DND-41 (cell line): ENCODE measurements around the gene FGF13.

ENCODE experiments used
- ATAC-seq: fragments of 200-7000 bp; cut with Tn5 transposase; 3 replicates; pipeline ENCODE4 v1.9.1; 2021; ENCODE audit warnings: low read depth; ENCODE audit not compliant: insufficient read depth
- DNase-seq: peaks from one replicate; pipeline ENCODE4 v3.0.0-alpha.2; 2020
- H2AFZ ChIP-seq: 2 replicates; pipeline ENCODE4 v1.6.0; 2012; ENCODE audit warnings: low read depth, low read length
- H3K27ac ChIP-seq: 2 replicates; pipeline ENCODE4 v1.5.1; 2012; ENCODE audit warnings: low read length, inconsistent platforms
- H3K27me3 ChIP-seq: fragments of 200-600 bp; sonication (generic); 2 replicates; pipeline ENCODE4 v1.6.0; 2012; ENCODE audit warnings: low read length, mild to moderate bottlenecking, inconsistent platforms; ENCODE audit not compliant: insufficient read depth, poor library complexity
- H3K36me3 ChIP-seq: 2 replicates; pipeline ENCODE4 v1.5.1; 2012; ENCODE audit warnings: low read length, inconsistent platforms; ENCODE audit not compliant: insufficient read depth
- H3K4me1 ChIP-seq: 2 replicates; pipeline ENCODE4 v1.5.1; 2012; ENCODE audit warnings: mild to moderate bottlenecking, low read length; ENCODE audit not compliant: insufficient read depth
- H3K4me2 ChIP-seq: 2 replicates; pipeline ENCODE4 v1.6.0; 2012; ENCODE audit warnings: mild to moderate bottlenecking, moderate library complexity, low read length, inconsistent platforms; ENCODE audit not compliant: insufficient read depth
- H3K4me3 ChIP-seq, 2 experiments: fragments of 200-600 bp in 1 of 2; shearing (Covaris generic) in 1 of 2; 2 replicates each; pipeline ENCODE4 v1.5.1; 2012 to 2016; ENCODE audit warnings: inconsistent platforms in 2 of 2, low read length in 2 of 2, mild to moderate bottlenecking in 2 of 2, low read depth in 1 of 2, moderate library complexity in 1 of 2
- H3K79me2 ChIP-seq: 2 replicates; pipeline ENCODE4 v1.6.0; 2012; ENCODE audit warnings: low read length, inconsistent platforms; ENCODE audit not compliant: insufficient read depth
- H3K9ac ChIP-seq: 2 replicates; pipeline ENCODE4 v1.6.0; 2012; ENCODE audit warnings: low read depth, mild to moderate bottlenecking, inconsistent platforms, low read length, moderate library complexity
- H3K9me3 ChIP-seq: 2 replicates; pipeline ENCODE4 v1.5.1; 2012; ENCODE audit warnings: low read length, moderate library complexity, mild to moderate bottlenecking, inconsistent platforms; ENCODE audit not compliant: insufficient read depth, severe bottlenecking
- H4K20me1 ChIP-seq: 2 replicates; pipeline ENCODE4 v1.6.0; 2012; ENCODE audit warnings: low read length; ENCODE audit not compliant: insufficient read depth
- EZH2 ChIP-seq: IDR thresholded peaks from 3 replicates; pipeline ENCODE4 v1.6.1; 2012; ENCODE audit warnings: borderline replicate concordance, low read depth, mild to moderate bottlenecking, moderate library complexity, low read length, inconsistent platforms; ENCODE audit not compliant: severe bottlenecking
- TF ChIP-seq, protein P1 (sequence below): IDR thresholded peaks from 2 replicates; pipeline ENCODE4 v1.5.1; 2012; ENCODE audit warnings: borderline replicate concordance, low read length, moderate library complexity, mild to moderate bottlenecking; ENCODE audit not compliant: poor library complexity, severe bottlenecking; ENCODE audit errors: extremely low read depth

FGF13 gene

DNA sequence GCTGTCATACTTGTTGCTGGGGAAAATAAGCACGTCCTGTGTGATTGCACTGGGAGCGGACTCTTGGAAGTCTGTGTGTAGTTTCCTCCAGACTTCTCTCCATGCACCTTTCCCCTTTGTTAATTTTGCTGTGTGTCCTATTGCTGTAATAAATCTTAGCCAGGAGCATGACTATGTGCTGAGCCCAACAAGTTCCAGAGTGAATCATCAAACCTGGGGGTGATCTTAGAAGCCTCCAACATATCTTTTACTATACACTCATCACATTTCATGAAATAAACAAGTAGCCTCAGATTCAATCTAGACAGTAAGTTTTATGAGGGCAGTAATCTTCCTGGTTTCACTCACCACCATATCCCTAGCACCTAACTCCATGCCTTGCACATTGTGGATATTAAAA lies 43.3 kb upstream of the FGF13 start:
- Histone ChIP-seq H3K9ac (no peak overlapping the region), H3K9me3 (no peaks in the 10 kb centered on the region), H4K20me1 (no peaks in the 10 kb centered on the region), H3K4me1 (no peaks in the 10 kb centered on the region), H3K4me3 (no peak overlapping the region), H3K4me2 (no peak overlapping the region), H2AFZ (no peak overlapping the region), H3K79me2 (no peaks in the 10 kb centered on the region), H3K27ac (no peak overlapping the region), H3K27me3 (no peaks in the 10 kb centered on the region), H3K36me3 (no peaks in the 10 kb centered on the region)
- ATAC-seq, result no peak
- DNase-seq, result no peak
- TF ChIP-seq, protein P1, sequence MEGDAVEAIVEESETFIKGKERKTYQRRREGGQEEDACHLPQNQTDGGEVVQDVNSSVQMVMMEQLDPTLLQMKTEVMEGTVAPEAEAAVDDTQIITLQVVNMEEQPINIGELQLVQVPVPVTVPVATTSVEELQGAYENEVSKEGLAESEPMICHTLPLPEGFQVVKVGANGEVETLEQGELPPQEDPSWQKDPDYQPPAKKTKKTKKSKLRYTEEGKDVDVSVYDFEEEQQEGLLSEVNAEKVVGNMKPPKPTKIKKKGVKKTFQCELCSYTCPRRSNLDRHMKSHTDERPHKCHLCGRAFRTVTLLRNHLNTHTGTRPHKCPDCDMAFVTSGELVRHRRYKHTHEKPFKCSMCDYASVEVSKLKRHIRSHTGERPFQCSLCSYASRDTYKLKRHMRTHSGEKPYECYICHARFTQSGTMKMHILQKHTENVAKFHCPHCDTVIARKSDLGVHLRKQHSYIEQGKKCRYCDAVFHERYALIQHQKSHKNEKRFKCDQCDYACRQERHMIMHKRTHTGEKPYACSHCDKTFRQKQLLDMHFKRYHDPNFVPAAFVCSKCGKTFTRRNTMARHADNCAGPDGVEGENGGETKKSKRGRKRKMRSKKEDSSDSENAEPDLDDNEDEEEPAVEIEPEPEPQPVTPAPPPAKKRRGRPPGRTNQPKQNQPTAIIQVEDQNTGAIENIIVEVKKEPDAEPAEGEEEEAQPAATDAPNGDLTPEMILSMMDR, result no peak
- no peak for TF ChIP-seq EZH2

GRCh38 chrX:138748480-138748879 lies 37.0 kb upstream of the FGF13 start:
- DNase-seq (no peak), ATAC-seq (no peak)
- TF ChIP-seq, protein P1, result peak; percentile 52
- no peak for TF ChIP-seq EZH2
- no peaks in the 10 kb centered on the region for H3K79me2 ChIP-seq
- no peaks in the 10 kb centered on the region for H4K20me1 ChIP-seq
- H3K36me3 ChIP-seq, result no peaks in the 10 kb centered on the region
- H2AFZ ChIP-seq, result no peak overlapping the region
- no peak overlapping the region for H3K4me2 ChIP-seq
- H3K27ac ChIP-seq, result no peak overlapping the region
- no peaks in the 10 kb centered on the region for H3K27me3 ChIP-seq
- H3K4me1 ChIP-seq, result no peaks in the 10 kb centered on the region
- H3K9ac ChIP-seq, result no peak overlapping the region
- H3K4me3 ChIP-seq, result no peak overlapping the region
- no peaks in the 10 kb centered on the region for H3K9me3 ChIP-seq

DNA sequence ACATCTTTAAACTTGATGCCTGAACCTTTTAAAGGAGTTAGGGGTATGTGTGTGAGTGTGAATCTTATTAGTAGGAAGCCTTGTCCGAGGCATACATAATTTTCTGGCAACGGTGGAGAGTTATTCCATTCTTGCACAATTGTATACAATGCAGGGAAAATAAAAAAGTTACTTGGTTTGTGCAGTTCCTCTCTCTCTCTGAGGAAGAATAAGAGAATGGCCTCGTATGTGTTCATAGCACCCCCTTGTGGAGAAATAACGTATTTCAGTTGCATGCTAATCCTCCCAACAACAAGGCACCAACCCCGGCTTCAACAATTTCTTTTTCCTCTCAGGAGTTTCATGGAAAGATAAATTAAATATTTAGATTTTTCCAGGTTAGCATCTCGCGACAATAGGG lies 33.7 kb upstream of the FGF13 start:
- TF ChIP-seq, protein P1, result peak; percentile 67
- no peak for TF ChIP-seq EZH2
- Histone ChIP-seq H2AFZ (no peak overlapping the region), H3K9me3 (no peaks in the 10 kb centered on the region), H3K27ac (no peak overlapping the region), H3K9ac (no peak overlapping the region), H3K36me3 (no peaks in the 10 kb centered on the region), H3K4me2 (no peak overlapping the region), H3K79me2 (no peaks in the 10 kb centered on the region), H3K27me3 (no peaks in the 10 kb centered on the region), H3K4me1 (no peaks in the 10 kb centered on the region), H3K4me3 (no peak overlapping the region), H4K20me1 (no peaks in the 10 kb centered on the region)
- ATAC-seq (peak; percentile 64; the same call in 2 of the 3 replicates), DNase-seq (peak; percentile 11)

GRCh38 chrX:138742217-138742616 lies 30.7 kb upstream of the FGF13 start:
- no peak for TF ChIP-seq EZH2
- TF ChIP-seq, protein P1, result no peak
- Histone ChIP-seq H2AFZ (no peak overlapping the region), H3K79me2 (no peaks in the 10 kb centered on the region), H3K9ac (no peak overlapping the region), H3K27me3 (no peaks in the 10 kb centered on the region), H3K27ac (no peak overlapping the region), H3K36me3 (no peaks in the 10 kb centered on the region), H3K4me3 (no peak overlapping the region), H3K4me2 (no peak overlapping the region), H4K20me1 (no peaks in the 10 kb centered on the region), H3K9me3 (no peaks in the 10 kb centered on the region), H3K4me1 (no peaks in the 10 kb centered on the region)
- no peak for ATAC-seq
- DNase-seq, result no peak
